Tongue (tissue), 3 donors: ENCODE measurements around the gene S100A8. TPM values are rescaled to one million over a fixed set of nuclear protein-coding genes. Genes with fewer than 3 reads are reported as not detected.

ENCODE experiments used
- DNase-seq: peaks from one replicate; pipeline ENCODE4 v3.0.0-alpha.2; 2015
- small RNA-seq: library from RNA; depleted of rRNA; stranded (forward); fragments of <200 nt; gene quantifications from one replicate; pipeline ENCODE3, GENCODE V24; 2014; ENCODE audit warnings: low replicate concordance
- total RNA-seq: library from RNA; depleted of rRNA; stranded (reverse); fragments of >200 nt; gene quantifications from one replicate; pipeline ENCODE4 v1.2.3, GENCODE V29; 2014

The S100A8 gene
- total RNA-seq, 1 donor from 2014 or later: 87.6 TPM

- no peak for DNase-seq
Measured at GRCh38 chr1:153345187-153346076, 45.4 kb downstream of the S100A8 start.

GRCh38 chr1:153344718-153345025 is 46.2 kb downstream of the S100A8 start:
- no peak for DNase-seq

- no peak for DNase-seq
Measured at GRCh38 chr1:153343811-153344717, 46.8 kb downstream of the S100A8 start.

- no peak for DNase-seq
Measured at GRCh38 chr1:153343040-153343681, 47.7 kb downstream of the S100A8 start.

GRCh38 chr1:153342178-153342577 is 48.7 kb downstream of the S100A8 start:
- DNase-seq: no peak

- no peak for DNase-seq
Measured at GRCh38 chr1:153341431-153341934, 49.4 kb downstream of the S100A8 start.

- no peak for DNase-seq
Measured at GRCh38 chr1:153340356-153340755, 50.5 kb downstream of the S100A8 start.

Small RNAs within 50 kb of the gene (small RNA-seq; reads per million reads assigned to genes)
- gene S100A15A: not detected

Other genes starting within 250 kb of the S100A8 start
- gene SPRR2G, start 240.2 kb downstream of the S100A8 start, total RNA-seq: not detected
- not detected for gene LELP1, start 187.6 kb downstream of the S100A8 start, total RNA-seq
- gene PRR9, start 173.5 kb downstream of the S100A8 start, total RNA-seq: not detected
- gene LORICRIN, start 131.4 kb downstream of the S100A8 start, total RNA-seq: not detected
- 2.4 TPM for gene PGLYRP3, start 78.1 kb downstream of the S100A8 start, total RNA-seq
- 0.31 TPM for gene PGLYRP4, start 42.2 kb downstream of the S100A8 start, total RNA-seq
- gene S100A9, start 33.2 kb downstream of the S100A8 start, total RNA-seq: 739 TPM
- 7.6 TPM for gene S100A12, start 15.5 kb downstream of the S100A8 start, total RNA-seq
- not detected for gene S100A7A, start 25.4 kb upstream of the S100A8 start, total RNA-seq
- gene S100A7, start 69.6 kb upstream of the S100A8 start, total RNA-seq: 2.6 TPM
- gene S100A6, start 144.9 kb upstream of the S100A8 start, total RNA-seq: 103 TPM
- not detected for gene S100A5, start 149.9 kb upstream of the S100A8 start, total RNA-seq
- gene S100A4, start 154.7 kb upstream of the S100A8 start, total RNA-seq: 160 TPM
- gene S100A3, start 158.2 kb upstream of the S100A8 start, total RNA-seq: 0.72 TPM
- gene S100A2, start 174.8 kb upstream of the S100A8 start, total RNA-seq: 46.5 TPM
- gene S100A16, start 222.1 kb upstream of the S100A8 start, total RNA-seq: 76.2 TPM
- gene S100A14, start 225.3 kb upstream of the S100A8 start, total RNA-seq: 40.9 TPM
- 42.5 TPM for gene S100A13, start 236.4 kb upstream of the S100A8 start, total RNA-seq
- gene S100A1, start 237.4 kb upstream of the S100A8 start, total RNA-seq: 13.4 TPM
- gene CHTOP, start 243.0 kb upstream of the S100A8 start, total RNA-seq: 71.8 TPM